Activated naive CD4-positive, alpha-beta T cell treated with anti-CD3 and anti-CD28 coated beads, Interleukin-2, amount 50 U/mL, for 24 hours (primary cell): Measurements from ENCODE around the gene CNPY1.
"Not testable (repeated sequence)": the region's sequence is repeated elsewhere in the genome, so short reads cannot be mapped to it uniquely, and the experiment has no call there.

ENCODE experiments used
- H3K27ac Mint-ChIP-seq: one replicate; pipeline ENCODE4 v1.8.0; 2021; ENCODE audit warnings: mild to moderate bottlenecking, mixed read lengths
- H3K27me3 Mint-ChIP-seq: one replicate; pipeline ENCODE4 v1.8.0; 2021; ENCODE audit warnings: mixed read lengths
- H3K36me3 Mint-ChIP-seq: one replicate; pipeline ENCODE4 v1.8.0; 2021; ENCODE audit warnings: mixed read lengths
- H3K4me1 Mint-ChIP-seq: one replicate; pipeline ENCODE4 v1.8.0; 2021; ENCODE audit warnings: mixed read lengths
- H3K4me3 Mint-ChIP-seq: one replicate; pipeline ENCODE4 v1.8.0; 2021; ENCODE audit warnings: mild to moderate bottlenecking, mixed read lengths
- H3K9me3 Mint-ChIP-seq: one replicate; pipeline ENCODE4 v1.8.0; 2021; ENCODE audit warnings: mixed read lengths

Gene CNPY1

GRCh38 chr7:155533120-155533826, 13.1 kb downstream of the CNPY1 start:
- Mint-ChIP-seq H3K4me3 (peak overlapping the region; percentile 82), H3K27me3 (peaks cover 58% of the 10 kb centered on the region), H3K4me1 (peaks cover 17% of the 10 kb centered on the region), H3K36me3 (no peaks in the 10 kb centered on the region), H3K27ac (no peak overlapping the region), H3K9me3 (no peaks in the 10 kb centered on the region)

DNA sequence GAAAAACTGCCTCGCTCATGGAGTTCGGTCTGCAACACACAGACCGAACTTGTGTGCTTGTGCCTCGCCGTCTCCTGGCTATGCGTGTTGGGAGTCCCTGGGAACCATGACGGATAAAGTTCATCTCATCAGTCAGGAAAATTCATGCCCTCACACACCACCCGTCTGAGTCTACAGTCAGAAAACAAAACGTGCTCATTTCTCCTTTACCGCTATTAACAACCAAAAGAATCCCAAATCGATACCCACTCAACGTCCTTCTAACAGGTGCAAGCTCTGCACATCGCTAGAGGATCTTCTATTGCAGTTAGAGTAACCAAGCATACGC, 13.6 kb downstream of the CNPY1 start:
- Mint-ChIP-seq H3K36me3 (no peaks in the 10 kb centered on the region), H3K4me1 (peaks cover 17% of the 10 kb centered on the region), H3K27ac (no peak overlapping the region), H3K4me3 (peak overlapping the region; percentile 82), H3K9me3 (no peaks in the 10 kb centered on the region), H3K27me3 (peaks cover 56% of the 10 kb centered on the region)

GRCh38 chr7:155531681-155532080, 14.7 kb downstream of the CNPY1 start:
- Mint-ChIP-seq H3K4me3 (peak overlapping the region; percentile 23), H3K36me3 (no peaks in the 10 kb centered on the region), H3K4me1 (peaks cover 17% of the 10 kb centered on the region), H3K27me3 (peaks cover 53% of the 10 kb centered on the region), H3K9me3 (no peaks in the 10 kb centered on the region), H3K27ac (no peak overlapping the region)

DNA sequence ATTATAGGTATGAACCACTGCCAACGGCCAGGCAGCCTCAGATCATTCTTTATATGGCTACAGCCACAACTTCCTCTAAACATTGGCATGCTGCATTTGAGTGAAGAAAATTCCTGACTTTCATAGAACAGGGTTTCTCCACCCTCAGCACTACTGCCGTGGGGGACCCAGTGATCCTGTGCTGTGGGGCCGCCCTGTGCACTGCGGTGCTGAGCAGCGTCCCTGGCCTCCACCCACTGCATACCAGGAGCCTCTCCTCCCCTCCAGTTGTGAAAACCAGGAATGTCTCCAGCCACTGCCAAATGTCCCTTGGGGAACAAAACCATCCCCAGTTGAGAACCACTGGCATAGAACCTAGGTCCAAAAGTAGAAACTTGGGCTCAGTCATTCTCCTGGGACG, 15.8 kb downstream of the CNPY1 start:
- Mint-ChIP-seq H3K4me1 (peaks cover 17% of the 10 kb centered on the region), H3K4me3 (no peak overlapping the region), H3K36me3 (no peaks in the 10 kb centered on the region), H3K9me3 (no peaks in the 10 kb centered on the region), H3K27ac (no peak overlapping the region), H3K27me3 (peaks cover 48% of the 10 kb centered on the region)

DNA sequence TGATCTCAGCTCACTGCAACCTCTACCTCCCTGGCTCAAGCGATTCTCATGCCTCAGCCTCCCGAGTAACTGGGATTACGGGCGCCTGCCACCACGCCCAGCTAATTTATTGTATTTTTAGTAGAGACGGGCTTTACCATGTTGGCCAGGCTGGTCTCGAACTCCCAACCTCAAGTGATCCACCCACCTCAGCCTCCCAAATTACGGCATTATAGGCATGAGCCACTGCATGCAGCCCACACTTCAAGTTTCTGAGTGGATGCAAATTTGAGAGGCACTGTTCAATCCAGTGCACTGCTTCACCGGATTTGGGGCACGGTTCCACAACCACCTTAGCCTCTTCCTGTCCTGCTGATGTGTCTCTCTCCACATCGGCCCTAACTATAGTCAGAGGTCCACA, 16.5 kb downstream of the CNPY1 start:
- no peaks in the 10 kb centered on the region for H3K9me3 Mint-ChIP-seq
- H3K27me3 Mint-ChIP-seq, result peaks cover 45% of the 10 kb centered on the region
- no peak overlapping the region for H3K4me3 Mint-ChIP-seq
- no peaks in the 10 kb centered on the region for H3K36me3 Mint-ChIP-seq
- peaks cover 17% of the 10 kb centered on the region for H3K4me1 Mint-ChIP-seq
- no peak overlapping the region for H3K27ac Mint-ChIP-seq

GRCh38 chr7:155529346-155529745, 17.0 kb downstream of the CNPY1 start:
- H3K27me3 Mint-ChIP-seq, result peaks cover 40% of the 10 kb centered on the region
- no peaks in the 10 kb centered on the region for H3K9me3 Mint-ChIP-seq
- peaks cover 15% of the 10 kb centered on the region for H3K4me1 Mint-ChIP-seq
- no peak overlapping the region for H3K27ac Mint-ChIP-seq
- H3K4me3 Mint-ChIP-seq, result no peak overlapping the region
- no peaks in the 10 kb centered on the region for H3K36me3 Mint-ChIP-seq

GRCh38 chr7:155527664-155528063, 18.7 kb downstream of the CNPY1 start:
- peaks cover 2% of the 10 kb centered on the region for H3K4me1 Mint-ChIP-seq
- no peaks in the 10 kb centered on the region for H3K36me3 Mint-ChIP-seq
- no peak overlapping the region for H3K4me3 Mint-ChIP-seq
- H3K9me3 Mint-ChIP-seq, result no peaks in the 10 kb centered on the region
- H3K27ac Mint-ChIP-seq, result no peak overlapping the region
- peaks cover 31% of the 10 kb centered on the region for H3K27me3 Mint-ChIP-seq

GRCh38 chr7:155526225-155526624, 20.1 kb downstream of the CNPY1 start:
- Mint-ChIP-seq H3K36me3 (no peaks in the 10 kb centered on the region), H3K27me3 (peaks cover 25% of the 10 kb centered on the region), H3K4me3 (no peak overlapping the region), H3K9me3 (no peaks in the 10 kb centered on the region), H3K4me1 (no peaks in the 10 kb centered on the region), H3K27ac (no peak overlapping the region)

DNA sequence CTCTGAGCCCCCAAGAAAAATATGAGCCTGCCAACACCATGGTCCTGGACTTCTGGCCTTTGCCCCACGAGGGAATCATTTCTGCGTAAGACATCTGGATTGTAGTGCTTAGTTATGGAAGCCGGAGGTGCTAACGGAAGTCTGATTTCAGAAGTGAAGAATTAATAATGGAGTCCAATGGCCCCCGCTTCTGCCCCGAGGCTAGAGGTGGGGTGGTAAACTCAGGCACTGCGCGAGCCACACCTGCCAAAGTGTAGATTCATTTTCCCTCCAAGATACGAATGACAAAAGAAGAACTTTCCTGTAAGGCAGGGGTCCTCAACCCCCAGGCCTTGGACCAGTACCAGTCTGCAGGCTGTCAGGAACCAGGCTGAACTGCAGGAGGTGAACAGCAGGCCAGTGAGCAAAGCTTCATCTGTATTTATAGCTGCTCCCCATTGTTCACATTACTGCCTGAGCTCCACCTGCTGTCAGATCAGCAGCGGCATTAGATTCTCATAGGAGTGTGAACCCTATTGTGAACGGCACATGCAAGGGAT, 22.3 kb downstream of the CNPY1 start:
- H3K36me3 Mint-ChIP-seq, result no peaks in the 10 kb centered on the region
- peaks cover 10% of the 10 kb centered on the region for H3K27me3 Mint-ChIP-seq
- no peak overlapping the region for H3K27ac Mint-ChIP-seq
- H3K9me3 Mint-ChIP-seq, result no peaks in the 10 kb centered on the region
- H3K4me1 Mint-ChIP-seq, result no peaks in the 10 kb centered on the region
- no peak overlapping the region for H3K4me3 Mint-ChIP-seq

GRCh38 chr7:155523168-155523675, 23.1 kb downstream of the CNPY1 start:
- H3K27ac Mint-ChIP-seq, result no peak overlapping the region
- no peaks in the 10 kb centered on the region for H3K4me1 Mint-ChIP-seq
- H3K9me3 Mint-ChIP-seq, result no peaks in the 10 kb centered on the region
- H3K4me3 Mint-ChIP-seq, result no peak overlapping the region
- H3K27me3 Mint-ChIP-seq, result peaks cover 13% of the 10 kb centered on the region
- H3K36me3 Mint-ChIP-seq, result no peaks in the 10 kb centered on the region

DNA sequence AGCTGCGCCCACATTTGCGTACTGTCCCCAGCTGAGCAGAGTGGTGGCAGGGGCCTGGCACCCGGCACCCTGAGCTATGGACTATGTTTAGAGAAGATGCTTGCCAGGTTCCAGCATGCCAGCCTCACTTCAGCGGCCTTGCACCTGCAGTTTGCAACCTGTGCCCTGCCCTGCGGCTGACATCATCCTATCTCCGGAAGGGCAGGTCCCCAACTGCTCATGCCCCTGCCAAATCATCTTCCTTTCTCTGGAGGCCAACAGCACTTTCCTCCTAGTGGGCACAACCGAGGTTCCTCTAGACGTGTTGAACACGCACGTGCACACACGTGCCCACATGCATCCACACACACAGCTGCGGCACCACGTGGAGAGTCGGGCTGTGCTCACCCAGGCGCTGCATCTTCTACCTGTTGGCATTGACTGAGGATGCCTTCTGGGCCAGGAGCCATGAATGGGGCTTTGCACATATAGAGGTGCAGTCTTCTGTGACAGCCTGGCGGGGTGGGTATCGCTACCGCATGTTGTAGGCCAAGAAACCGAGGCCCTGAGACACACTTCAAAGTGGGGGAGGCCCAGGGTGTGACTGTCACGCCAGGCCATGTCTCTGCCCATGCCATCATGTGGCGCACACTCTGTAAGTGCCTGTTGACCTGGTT, 24.5 kb downstream of the CNPY1 start:
- Mint-ChIP-seq H3K36me3 (no peaks in the 10 kb centered on the region), H3K27ac (no peak overlapping the region)

GRCh38 chr7:155521007-155521742, 25.2 kb downstream of the CNPY1 start:
- no peak overlapping the region for H3K4me3 Mint-ChIP-seq
- no peaks in the 10 kb centered on the region for H3K4me1 Mint-ChIP-seq
- H3K36me3 Mint-ChIP-seq, result no peaks in the 10 kb centered on the region
- H3K9me3 Mint-ChIP-seq, result no peaks in the 10 kb centered on the region
- H3K27ac Mint-ChIP-seq, result no peak overlapping the region
- H3K27me3 Mint-ChIP-seq, result peaks cover 17% of the 10 kb centered on the region

More for the DNA sequence above, 24.5 kb downstream of the CNPY1 start:
- no peaks in the 10 kb centered on the region for H3K4me1 Mint-ChIP-seq
- H3K9me3 Mint-ChIP-seq, result no peaks in the 10 kb centered on the region
- H3K4me3 Mint-ChIP-seq, result no peak overlapping the region
- H3K27me3 Mint-ChIP-seq, result peaks cover 19% of the 10 kb centered on the region

DNA sequence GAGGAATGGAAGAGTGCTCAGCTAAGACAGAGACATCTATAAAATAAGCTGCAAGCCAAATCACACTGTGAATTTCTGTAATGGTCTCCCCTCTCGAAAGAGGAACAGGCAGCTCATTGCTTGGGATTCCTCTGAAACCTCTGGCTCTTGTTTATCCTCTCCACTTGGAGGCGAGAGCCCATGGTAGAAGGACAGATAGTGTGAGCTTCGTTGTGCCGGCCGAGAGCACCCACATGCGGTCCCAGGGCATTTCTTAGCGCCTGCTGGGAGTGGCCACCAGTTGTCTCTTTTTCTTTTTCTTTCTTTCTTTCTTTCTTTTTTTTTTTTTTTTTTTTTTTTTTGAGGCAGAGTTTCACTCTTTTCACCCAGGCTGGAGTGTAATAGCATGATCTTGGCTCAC, 26.2 kb downstream of the CNPY1 start:
- Mint-ChIP-seq H3K27me3 (peaks cover 16% of the 10 kb centered on the region), H3K4me1 (no peaks in the 10 kb centered on the region), H3K27ac (no peak overlapping the region), H3K36me3 (no peaks in the 10 kb centered on the region), H3K4me3 (no peak overlapping the region), H3K9me3 (no peaks in the 10 kb centered on the region)

DNA sequence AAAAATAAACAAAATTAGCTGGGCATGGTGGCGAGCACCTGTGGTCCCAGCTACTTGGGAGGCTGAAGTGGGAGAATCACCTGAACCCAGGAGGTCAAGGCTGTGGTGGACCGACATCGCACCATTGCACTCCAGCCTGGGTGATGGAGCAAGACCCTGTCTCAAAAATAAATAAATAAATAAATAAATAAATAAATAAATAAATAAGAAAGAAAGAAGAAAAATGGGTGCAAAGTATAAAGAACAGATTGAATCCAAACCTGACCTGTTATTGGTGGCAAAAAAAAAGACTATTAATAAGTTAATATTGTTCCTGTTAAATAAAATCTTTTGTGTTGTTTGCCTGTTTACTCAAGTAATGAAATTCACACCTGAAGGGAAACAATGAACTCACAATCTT, 27.0 kb downstream of the CNPY1 start:
- H3K27me3 Mint-ChIP-seq, result peaks cover 20% of the 10 kb centered on the region
- not testable (repeated sequence) for H3K27ac Mint-ChIP-seq, H3K9me3 Mint-ChIP-seq, H3K36me3 Mint-ChIP-seq, H3K4me3 Mint-ChIP-seq, H3K4me1 Mint-ChIP-seq

GRCh38 chr7:155518633-155519032, 27.7 kb downstream of the CNPY1 start:
- Mint-ChIP-seq H3K4me3 (no peak overlapping the region), H3K27me3 (peaks cover 26% of the 10 kb centered on the region), H3K36me3 (no peaks in the 10 kb centered on the region)

DNA sequence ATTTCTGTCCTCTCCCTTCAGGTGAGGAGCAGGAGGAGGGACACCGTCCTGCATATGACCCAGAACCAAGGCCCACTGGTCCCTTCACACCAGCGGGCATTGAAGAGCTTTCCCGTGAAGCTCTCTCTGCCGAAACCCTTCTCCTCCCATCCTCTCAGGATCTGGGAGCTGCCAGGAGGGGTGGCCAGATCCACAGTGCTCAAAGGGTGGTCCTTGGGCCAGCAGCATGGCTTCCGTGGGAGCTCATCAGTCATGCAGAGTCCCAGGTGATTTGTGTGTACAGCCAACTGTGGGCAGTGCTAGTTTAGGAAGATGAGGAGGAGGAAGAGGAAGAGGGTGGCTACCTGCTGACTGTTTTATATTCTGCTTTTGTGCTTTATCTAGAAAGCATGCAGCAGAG, 28.4 kb downstream of the CNPY1 start:
- Mint-ChIP-seq H3K27me3 (peaks cover 30% of the 10 kb centered on the region), H3K9me3 (no peaks in the 10 kb centered on the region), H3K36me3 (no peaks in the 10 kb centered on the region), H3K27ac (peak overlapping the region; percentile 1), H3K4me3 (no peak overlapping the region), H3K4me1 (no peaks in the 10 kb centered on the region)

More at GRCh38 chr7:155518633-155519032, 27.7 kb downstream of the CNPY1 start:
- Mint-ChIP-seq H3K27ac (no peak overlapping the region), H3K9me3 (no peaks in the 10 kb centered on the region), H3K4me1 (no peaks in the 10 kb centered on the region)
